Kidney (tissue), 14 donors: Measurements from ENCODE around the gene EIF5AL1. TPM values are rescaled to one million over a fixed set of nuclear protein-coding genes. Genes with fewer than 3 reads are reported as not detected.

Experiments used
- DNase-seq, 5 donors: peaks; one replicate each; pipeline ENCODE4 v3.0.0-alpha.2; 2013 to 2020
- FAIRE-seq: peaks from 2 replicates; lab custom pipeline; 2012; peaks lifted over from hg19 to GRCh38; lab: Jason Lieb, UNC
- H3K27ac ChIP-seq, 2 donors: one replicate each; pipeline ENCODE4 v1.7.0; 2013; ENCODE audit warnings: low read depth in 2 of 2, low read length in 2 of 2, inconsistent platforms in 1 of 2
- H3K27me3 ChIP-seq: one replicate; pipeline ENCODE4 v1.7.1; 2013; ENCODE audit warnings: low read length, inconsistent platforms; ENCODE audit not compliant: control insufficient read depth, insufficient read depth
- H3K36me3 ChIP-seq, 3 donors: one replicate each; pipeline versions ENCODE4 v1.7.0 to v1.7.1; 2013; ENCODE audit warnings: low read length in 3 of 3, control low read depth in 1 of 3, inconsistent platforms in 1 of 3; ENCODE audit not compliant: insufficient read depth in 3 of 3, control insufficient read depth in 2 of 3
- H3K4me1 ChIP-seq, 3 donors: one replicate each; pipeline versions ENCODE4 v1.7.0 to v1.7.1; 2013; ENCODE audit warnings: low read length in 3 of 3, inconsistent platforms in 1 of 3, low read depth in 1 of 3; ENCODE audit not compliant: control insufficient read depth in 2 of 3, insufficient read depth in 2 of 3
- H3K4me3 ChIP-seq, 3 donors: one replicate each; pipeline versions ENCODE4 v1.7.0 to v1.8.1; 2013; ENCODE audit warnings: low read length in 3 of 3, control low read depth in 1 of 3, inconsistent platforms in 1 of 3
- H3K9ac ChIP-seq, 3 donors: one replicate each; pipeline versions ENCODE4 v1.7.0 to v1.7.1; 2013; ENCODE audit warnings: low read length in 3 of 3, control low read depth in 1 of 3, inconsistent platforms in 1 of 3
- H3K9me3 ChIP-seq, 3 donors: one replicate each; pipeline versions ENCODE4 v1.7.0 to v1.7.1; 2013; ENCODE audit warnings: low read length in 3 of 3, control low read depth in 1 of 3, inconsistent platforms in 1 of 3; ENCODE audit not compliant: control insufficient read depth in 2 of 3, insufficient read depth in 1 of 3
- intact Hi-C: fragments of 100-400 bp; cut with DNase I; formaldehyde crosslinking; loops from one replicate; pipeline ENCODE4 v1.11.1; 2022
- polyA plus RNA-seq: library from polyadenylated mRNA; stranded (reverse); fragments of 350-450 nt; fragmentation: Illumina TruSeq; extraction: RNeasy Lipid Tissue Mini Kit (QIAGEN cat#74804); gene quantifications from one replicate; pipeline ENCODE4 v1.2.3, GENCODE V29; 2014; ENCODE audit warnings: low read depth, low replicate concordance; ENCODE audit not compliant: insufficient read depth
- total RNA-seq: library from RNA; stranded (reverse); fragmentation: NEBNext Ultra II Directional; extraction: Animal tissue kit (Norgen Biotek cat#: 25700); gene quantifications from one replicate; pipeline ENCODE4 v1.2.1, GENCODE V29; 2021
- TF ChIP-seq, protein P1 (sequence below): IDR thresholded peaks from 3 replicates; pipeline ENCODE4 v1.5.1; 2012; ENCODE audit warnings: mild to moderate bottlenecking, moderate library complexity, borderline replicate concordance; ENCODE audit not compliant: insufficient read depth; ENCODE audit errors: extremely low read depth
- donor health status: control.
- donor health status: control.
- donor health status: control.
- donor health status: control.
- donor health status: control.
- donor health status: DM: yes; HTN: yes; CAD: no.
- donor health status: Normal renal cell carcinoma (clear cell type).

EIF5AL1 gene
- total and polyA plus RNA-seq, 2 donors from 2014 or later = 0.54 to 1.4 TPM

DNA sequence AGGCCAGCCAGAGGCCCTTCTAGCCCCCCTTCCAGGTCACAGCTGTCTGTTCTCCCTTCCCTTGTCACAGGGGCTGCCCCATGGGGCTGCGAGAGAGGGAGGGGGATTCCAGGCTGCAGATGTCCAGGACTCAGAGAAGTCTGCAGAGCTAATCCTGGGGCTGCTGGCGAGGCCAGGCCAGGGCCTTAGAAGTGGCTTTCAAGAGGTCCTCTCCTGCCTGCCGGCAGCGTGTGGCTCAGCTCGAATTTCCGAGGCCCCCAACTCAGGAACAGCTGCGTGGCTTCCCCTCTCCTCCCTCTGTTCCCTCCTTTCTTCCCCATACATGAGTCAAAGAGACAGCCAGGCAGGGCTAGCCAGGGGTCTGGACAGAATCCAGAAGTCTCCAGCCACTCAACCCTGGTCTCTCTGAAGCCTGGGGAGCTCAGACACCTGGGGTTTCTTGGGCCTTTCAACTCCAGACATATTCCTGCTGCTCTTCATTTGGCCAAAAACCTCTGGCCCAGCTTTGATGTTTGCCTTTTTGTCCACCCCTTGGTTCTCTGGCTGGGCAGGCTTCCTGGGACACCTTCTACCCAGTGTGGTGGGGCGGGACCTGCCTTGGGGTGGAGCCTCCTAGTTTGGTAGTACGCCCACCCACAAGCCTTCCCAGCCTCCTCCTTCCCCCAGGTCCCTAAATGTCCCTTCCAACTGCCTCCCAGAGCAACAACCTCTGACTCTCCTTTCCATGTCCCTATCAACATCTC lies 21.8 kb upstream of the EIF5AL1 start:
- H3K9ac ChIP-seq = no peak overlapping the region
- no peak overlapping the region for H3K4me3 ChIP-seq
- H3K36me3 ChIP-seq = no peaks in the 10 kb centered on the region
- intact Hi-C loops = loop anchor here (10.0 kb wide), 1 partner anchor 116 kb away; no protein-coding TSS in a partner anchor
- FAIRE-seq = no peak
- peaks cover 0 to 6% (median 0%) of the 10 kb centered on the region in 3 donors for H3K4me1 ChIP-seq
- no peaks in the 10 kb centered on the region for H3K9me3 ChIP-seq
- TF ChIP-seq, protein P1, sequence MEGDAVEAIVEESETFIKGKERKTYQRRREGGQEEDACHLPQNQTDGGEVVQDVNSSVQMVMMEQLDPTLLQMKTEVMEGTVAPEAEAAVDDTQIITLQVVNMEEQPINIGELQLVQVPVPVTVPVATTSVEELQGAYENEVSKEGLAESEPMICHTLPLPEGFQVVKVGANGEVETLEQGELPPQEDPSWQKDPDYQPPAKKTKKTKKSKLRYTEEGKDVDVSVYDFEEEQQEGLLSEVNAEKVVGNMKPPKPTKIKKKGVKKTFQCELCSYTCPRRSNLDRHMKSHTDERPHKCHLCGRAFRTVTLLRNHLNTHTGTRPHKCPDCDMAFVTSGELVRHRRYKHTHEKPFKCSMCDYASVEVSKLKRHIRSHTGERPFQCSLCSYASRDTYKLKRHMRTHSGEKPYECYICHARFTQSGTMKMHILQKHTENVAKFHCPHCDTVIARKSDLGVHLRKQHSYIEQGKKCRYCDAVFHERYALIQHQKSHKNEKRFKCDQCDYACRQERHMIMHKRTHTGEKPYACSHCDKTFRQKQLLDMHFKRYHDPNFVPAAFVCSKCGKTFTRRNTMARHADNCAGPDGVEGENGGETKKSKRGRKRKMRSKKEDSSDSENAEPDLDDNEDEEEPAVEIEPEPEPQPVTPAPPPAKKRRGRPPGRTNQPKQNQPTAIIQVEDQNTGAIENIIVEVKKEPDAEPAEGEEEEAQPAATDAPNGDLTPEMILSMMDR = no peak
- H3K27me3 ChIP-seq = no peaks in the 10 kb centered on the region
- no peak overlapping the region for H3K27ac ChIP-seq
- peak; percentile 65 to 93 (median 74) for DNase-seq

DNA sequence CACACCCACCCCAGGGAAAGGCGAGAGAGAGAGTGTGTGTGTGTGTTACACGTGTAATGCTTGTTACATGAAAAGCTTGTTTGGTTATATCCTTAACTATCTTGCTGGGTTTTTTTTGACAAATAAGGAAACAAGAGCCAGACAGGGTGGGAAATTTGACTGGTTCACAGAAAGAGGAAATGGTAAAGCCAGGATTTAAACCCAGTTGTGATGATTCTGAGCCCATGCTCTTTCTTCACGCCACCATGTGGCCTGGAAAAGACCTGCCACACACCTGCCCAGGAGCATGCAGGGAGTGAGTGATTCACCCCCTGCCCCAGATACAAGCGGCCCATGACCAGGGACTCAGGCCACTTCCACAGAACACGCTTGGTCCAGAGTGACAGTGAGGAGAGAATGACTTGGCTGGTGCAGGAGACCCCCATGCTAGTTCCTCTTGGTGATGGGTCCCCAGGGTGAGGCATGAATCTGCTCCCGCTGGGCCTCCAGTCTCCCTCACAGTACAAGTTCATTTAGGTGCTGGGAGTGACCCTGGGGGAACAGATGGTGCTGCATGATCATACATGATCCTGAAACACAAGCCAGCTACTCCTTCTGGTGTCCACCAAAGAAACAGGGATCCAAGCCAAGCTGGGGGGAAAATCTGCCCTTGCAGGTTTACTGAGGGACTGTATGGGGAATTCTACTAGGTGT lies 21.0 kb upstream of the EIF5AL1 start:
- Histone ChIP-seq H3K4me1 (peaks cover 0 to 6% (median 0%) of the 10 kb centered on the region in 3 donors), H3K9me3 (no peaks in the 10 kb centered on the region), H3K36me3 (no peaks in the 10 kb centered on the region), H3K27me3 (no peaks in the 10 kb centered on the region), H3K4me3 (no peak overlapping the region), H3K27ac (no peak overlapping the region), H3K9ac (no peak overlapping the region)
- intact Hi-C loops = loop anchor here (10.0 kb wide), 1 partner anchor 116 kb away; no protein-coding TSS in a partner anchor
- DNase-seq (peak in 2 of 5 donors; percentile 25 to 34), FAIRE-seq (no peak)
- TF ChIP-seq, protein P1 = no peak

DNA sequence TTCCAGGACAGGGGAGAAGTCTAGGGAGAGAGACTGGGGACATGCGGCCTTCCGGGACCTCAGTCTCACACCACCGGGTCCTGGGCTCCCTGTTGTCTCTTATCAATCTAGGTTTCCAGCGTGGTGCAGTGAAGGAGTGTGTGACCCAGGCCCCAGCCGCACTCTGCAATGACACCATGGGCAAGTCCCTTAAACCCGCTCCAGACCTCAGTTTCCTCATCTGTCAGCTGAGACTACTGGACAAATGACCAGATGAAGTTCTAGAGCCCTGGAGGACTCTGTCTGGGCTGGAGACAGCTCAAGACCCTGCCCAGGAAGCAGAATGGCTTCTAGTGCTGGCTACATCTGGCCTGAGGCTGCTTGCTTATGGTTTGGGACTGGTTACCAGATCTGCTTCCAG lies 20.1 kb upstream of the EIF5AL1 start:
- Histone ChIP-seq H3K36me3 (no peaks in the 10 kb centered on the region), H3K4me3 (no peak overlapping the region), H3K4me1 (peaks cover 0 to 6% (median 0%) of the 10 kb centered on the region in 3 donors), H3K9me3 (no peaks in the 10 kb centered on the region), H3K27me3 (no peaks in the 10 kb centered on the region), H3K9ac (no peak overlapping the region), H3K27ac (no peak overlapping the region)
- DNase-seq = peak in 1 of 5 donors; percentile 13
- TF ChIP-seq, protein P1 = no peak
- no peak for FAIRE-seq
- intact Hi-C loops = loop anchor here (10.0 kb wide), 1 partner anchor 117 kb away; no protein-coding TSS in a partner anchor
